Endothelial cell of umbilical vein (primary cell): ENCODE results near the gene CD82.

Source experiments
- FOS ChIP-seq: IDR thresholded peaks from 2 replicates; pipeline ENCODE4 v1.6.1; 2011; ENCODE audit warnings: mild to moderate bottlenecking, low read length, moderate library complexity, borderline replicate concordance; ENCODE audit not compliant: insufficient read depth
- POLR2A ChIP-seq: IDR thresholded peaks from 2 replicates; pipeline ENCODE4 v1.6.1; 2012; ENCODE audit warnings: low read depth, mild to moderate bottlenecking, control low read depth, low read length

DNA sequence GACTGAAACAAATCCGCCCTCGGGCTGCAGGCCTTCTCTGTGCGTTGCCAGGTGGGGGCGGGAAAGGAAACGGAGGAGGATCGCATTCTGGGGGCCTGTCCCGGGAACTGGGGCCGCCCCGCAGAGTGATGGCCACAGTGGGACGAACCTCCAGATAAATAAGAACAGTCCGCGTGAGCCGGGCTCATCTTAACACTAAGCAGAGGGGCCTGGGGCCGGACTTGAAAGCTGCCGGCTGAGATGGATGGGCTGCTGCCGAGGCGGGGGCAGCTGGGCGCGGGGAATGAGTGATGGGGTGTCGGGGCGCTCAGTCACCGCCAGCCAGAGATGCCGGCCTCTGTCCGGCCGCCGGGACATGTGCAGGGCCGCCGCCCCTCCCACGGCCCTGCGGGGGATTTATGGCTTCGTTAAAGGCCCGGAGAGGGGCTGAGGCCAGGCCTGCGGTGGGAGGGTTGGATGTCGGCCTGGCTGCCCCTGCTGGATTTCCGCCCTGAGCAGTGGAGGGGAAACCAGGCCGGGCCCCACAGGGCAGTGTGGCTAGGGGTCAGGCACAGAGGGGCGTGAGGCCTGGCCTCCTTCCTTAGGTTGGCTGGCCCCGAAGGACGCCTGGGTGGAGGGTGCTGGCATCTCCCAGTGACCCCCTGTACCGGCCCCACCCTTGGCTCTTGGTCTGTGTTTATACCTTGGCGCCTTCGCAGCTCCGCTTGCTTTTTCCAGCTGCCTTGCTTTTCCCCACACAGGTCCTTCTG is 45.3 kb upstream of the CD82 start:
- TF ChIP-seq FOS = no peak
- no peak for TF ChIP-seq POLR2A
